Adrenal gland (tissue), 5 donors: ENCODE data around the gene CMC2.

Source experiments
- POLR2A ChIP-seq, 2 donors: fragments of 450-650 bp; IDR thresholded peaks; one replicate each; pipeline ENCODE4 v1.6.1; 2017; ENCODE audit warnings: antibody characterized with exemption in 2 of 2, mild to moderate bottlenecking in 2 of 2, moderate library complexity in 1 of 2
- TF ChIP-seq, protein P1 (sequence below), 6 experiments: fragments of 450-650 bp in 4 of 6; fragments of 200-600 bp in 2 of 6; sonication (generic) in 1 of 6; IDR thresholded peaks; 1 replicate in 5 of 6; 2 replicates in 1 of 6; pipeline versions ENCODE4 v1.5.1 to v1.8.0; 2016 to 2021; ENCODE audit warnings: antibody characterized with exemption in 6 of 6, mild to moderate bottlenecking in 2 of 6, moderate library complexity in 1 of 6
- donor health status: DM: no; HTN: no; CAD: no.

GRCh38 chr16:80931801-80932707, 74.6 kb downstream of the CMC2 start:
- TF ChIP-seq, protein P1, sequence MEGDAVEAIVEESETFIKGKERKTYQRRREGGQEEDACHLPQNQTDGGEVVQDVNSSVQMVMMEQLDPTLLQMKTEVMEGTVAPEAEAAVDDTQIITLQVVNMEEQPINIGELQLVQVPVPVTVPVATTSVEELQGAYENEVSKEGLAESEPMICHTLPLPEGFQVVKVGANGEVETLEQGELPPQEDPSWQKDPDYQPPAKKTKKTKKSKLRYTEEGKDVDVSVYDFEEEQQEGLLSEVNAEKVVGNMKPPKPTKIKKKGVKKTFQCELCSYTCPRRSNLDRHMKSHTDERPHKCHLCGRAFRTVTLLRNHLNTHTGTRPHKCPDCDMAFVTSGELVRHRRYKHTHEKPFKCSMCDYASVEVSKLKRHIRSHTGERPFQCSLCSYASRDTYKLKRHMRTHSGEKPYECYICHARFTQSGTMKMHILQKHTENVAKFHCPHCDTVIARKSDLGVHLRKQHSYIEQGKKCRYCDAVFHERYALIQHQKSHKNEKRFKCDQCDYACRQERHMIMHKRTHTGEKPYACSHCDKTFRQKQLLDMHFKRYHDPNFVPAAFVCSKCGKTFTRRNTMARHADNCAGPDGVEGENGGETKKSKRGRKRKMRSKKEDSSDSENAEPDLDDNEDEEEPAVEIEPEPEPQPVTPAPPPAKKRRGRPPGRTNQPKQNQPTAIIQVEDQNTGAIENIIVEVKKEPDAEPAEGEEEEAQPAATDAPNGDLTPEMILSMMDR (IDR thresholded peaks at IDR 0.05) = peak in 3 of 6 experiments; percentile 10 to 18 (median 11)
- TF ChIP-seq POLR2A (IDR thresholded peaks at IDR 0.05) = peak; percentile 18 to 64
